ENCODE data around the gene BRINP2. TPM values are rescaled to one million over a fixed set of nuclear protein-coding genes. Genes with fewer than 3 reads are reported as not detected.

Gene BRINP2
- total RNA-seq, 3 donors from 2014 or later, result not detected

DNA sequence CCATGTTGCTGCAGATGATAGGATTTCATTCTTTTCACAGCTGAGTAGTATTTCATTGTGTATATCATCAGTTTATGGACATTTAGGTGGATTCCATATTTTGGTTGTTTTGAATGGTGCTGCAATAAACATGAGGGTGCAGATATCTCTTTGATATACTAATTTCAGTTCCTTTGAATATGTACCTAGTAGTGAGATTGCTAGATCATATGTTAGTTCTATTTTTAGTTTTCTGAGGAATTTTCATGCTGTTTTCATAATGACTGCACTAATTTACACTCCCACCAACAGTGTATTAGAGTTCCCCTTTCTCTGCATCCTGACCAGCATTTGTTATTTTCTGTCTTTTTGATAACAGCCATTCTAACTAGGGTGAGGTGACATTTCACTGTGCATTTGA, 82.1 kb downstream of the BRINP2 start:
- ATAC-seq (no peak), DNase-seq (no peak)
- Mint-ChIP-seq H3K4me3 (no peak overlapping the region), H3K27me3 (ENCODE audit: low read depth) (peaks cover 2% of the 10 kb centered on the region), H3K4me1 (ENCODE audit: low read depth) (no peaks in the 10 kb centered on the region), H3K36me3 (ENCODE audit: insufficient read depth) (no peaks in the 10 kb centered on the region), H3K9me3 (peaks cover under 1% of the 10 kb centered on the region)

DNA sequence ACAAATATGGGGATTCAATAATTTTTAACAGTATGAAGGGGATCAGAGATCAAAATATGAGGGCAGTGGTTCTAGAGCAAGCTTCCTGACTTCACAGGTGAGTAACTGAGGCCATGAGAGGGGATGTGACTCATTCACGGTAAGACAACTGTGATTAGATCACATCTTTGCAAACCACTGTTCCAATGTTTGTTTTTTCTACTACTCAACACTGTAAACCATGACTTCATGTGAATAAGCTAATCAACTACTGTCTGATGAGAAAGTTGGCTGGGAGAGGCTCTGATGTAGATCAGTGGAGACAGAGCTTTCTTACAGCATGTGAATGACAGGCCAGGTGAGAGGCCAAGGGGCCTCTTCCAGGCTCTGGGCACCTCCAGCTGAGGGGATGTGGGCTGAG, 84.7 kb downstream of the BRINP2 start:
- no peaks in the 10 kb centered on the region for H3K36me3 Mint-ChIP-seq (ENCODE audit: insufficient read depth)
- H3K4me1 Mint-ChIP-seq (ENCODE audit: low read depth), result no peaks in the 10 kb centered on the region
- no peaks in the 10 kb centered on the region for H3K9me3 Mint-ChIP-seq
- peaks cover 2% of the 10 kb centered on the region for H3K27me3 Mint-ChIP-seq (ENCODE audit: low read depth)
- ATAC-seq (no peak), DNase-seq (no peak)
- H3K4me3 Mint-ChIP-seq, result no peak overlapping the region

DNA sequence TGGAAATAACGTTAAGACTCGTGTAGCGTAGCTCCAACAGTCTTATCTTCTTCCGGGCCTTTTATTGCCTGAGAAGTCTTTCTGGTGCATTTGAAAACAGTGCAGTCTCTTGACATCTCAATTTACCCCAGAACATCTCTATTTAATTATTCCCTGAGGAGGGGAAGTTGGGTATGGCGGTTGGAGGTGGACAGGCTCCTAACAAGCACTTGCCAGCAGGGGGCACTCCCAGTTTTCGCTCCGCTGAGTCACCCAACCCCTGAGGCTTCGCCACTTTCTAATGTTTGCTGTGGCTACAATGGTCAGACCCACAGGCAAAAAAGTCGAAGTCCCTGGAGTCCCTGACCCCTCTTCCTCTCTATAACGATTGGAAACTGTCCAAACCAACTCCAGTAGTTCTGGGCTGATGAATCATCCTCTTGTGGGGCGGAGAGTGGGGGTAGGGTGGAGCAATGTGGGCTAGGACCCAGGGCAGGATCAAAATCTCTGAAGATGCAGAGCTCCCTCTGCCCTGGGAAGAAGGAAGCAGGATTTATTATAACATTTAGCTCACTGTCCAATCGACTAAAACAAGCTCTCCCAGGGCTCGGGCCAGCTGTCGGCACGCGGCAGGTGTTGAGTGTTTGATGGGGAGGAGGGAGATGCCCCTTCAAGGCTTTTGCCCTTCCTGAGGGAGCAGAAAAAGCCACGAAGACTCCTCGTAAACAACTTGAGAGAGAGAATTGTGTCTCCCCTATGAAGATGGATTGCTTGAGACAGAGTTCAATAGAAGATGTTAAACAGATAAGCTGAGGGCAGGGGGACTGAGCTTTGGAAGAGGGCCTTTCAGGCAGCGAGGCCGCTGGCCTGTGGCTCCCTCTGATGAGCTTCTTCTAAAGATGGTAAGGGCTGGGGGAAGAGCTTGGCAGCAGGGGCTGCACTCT, 85.7 kb downstream of the BRINP2 start:
- ATAC-seq (no peak), DNase-seq (no peak)
- no peak overlapping the region for H3K4me3 Mint-ChIP-seq
- H3K9me3 Mint-ChIP-seq, result no peaks in the 10 kb centered on the region
- H3K36me3 Mint-ChIP-seq (ENCODE audit: insufficient read depth), result no peaks in the 10 kb centered on the region
- peaks cover 2% of the 10 kb centered on the region for H3K27me3 Mint-ChIP-seq (ENCODE audit: low read depth)
- no peaks in the 10 kb centered on the region for H3K4me1 Mint-ChIP-seq (ENCODE audit: low read depth)

DNA sequence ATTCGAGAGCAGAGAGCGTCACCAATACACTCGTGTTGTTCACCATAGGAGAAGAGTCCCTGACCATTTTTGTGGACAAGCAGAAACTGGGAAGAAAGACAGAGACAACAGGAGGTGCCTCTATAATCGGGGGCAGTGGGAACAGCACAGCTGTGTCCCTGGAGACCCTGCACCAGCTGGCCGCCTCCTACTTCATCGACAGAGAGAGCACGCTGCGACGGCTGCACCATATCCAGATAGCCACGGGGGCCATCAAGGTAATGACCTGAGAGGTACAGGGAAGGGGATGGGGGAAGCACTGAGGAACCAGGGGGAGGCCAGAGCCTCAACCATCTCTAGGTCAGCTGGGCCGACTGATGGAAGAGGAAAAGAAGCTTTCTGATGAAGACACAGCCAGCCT, 86.4 kb downstream of the BRINP2 start:
- no peaks in the 10 kb centered on the region for H3K9me3 Mint-ChIP-seq
- H3K27me3 Mint-ChIP-seq (ENCODE audit: low read depth), result peaks cover 2% of the 10 kb centered on the region
- ATAC-seq, result no peak
- no peaks in the 10 kb centered on the region for H3K4me1 Mint-ChIP-seq (ENCODE audit: low read depth)
- no peaks in the 10 kb centered on the region for H3K36me3 Mint-ChIP-seq (ENCODE audit: insufficient read depth)
- no peak overlapping the region for H3K4me3 Mint-ChIP-seq
- DNase-seq, result no peak

- Mint-ChIP-seq H3K9me3 (no peaks in the 10 kb centered on the region), H3K36me3 (ENCODE audit: insufficient read depth) (no peaks in the 10 kb centered on the region), H3K4me3 (no peak overlapping the region), H3K4me1 (ENCODE audit: low read depth) (no peaks in the 10 kb centered on the region), H3K27me3 (ENCODE audit: low read depth) (peaks cover 2% of the 10 kb centered on the region)
- DNase-seq (no peak), ATAC-seq (no peak)
These were observed 86.8 kb downstream of the BRINP2 start for GRCh38 chr1:177257576-177257975.

DNA sequence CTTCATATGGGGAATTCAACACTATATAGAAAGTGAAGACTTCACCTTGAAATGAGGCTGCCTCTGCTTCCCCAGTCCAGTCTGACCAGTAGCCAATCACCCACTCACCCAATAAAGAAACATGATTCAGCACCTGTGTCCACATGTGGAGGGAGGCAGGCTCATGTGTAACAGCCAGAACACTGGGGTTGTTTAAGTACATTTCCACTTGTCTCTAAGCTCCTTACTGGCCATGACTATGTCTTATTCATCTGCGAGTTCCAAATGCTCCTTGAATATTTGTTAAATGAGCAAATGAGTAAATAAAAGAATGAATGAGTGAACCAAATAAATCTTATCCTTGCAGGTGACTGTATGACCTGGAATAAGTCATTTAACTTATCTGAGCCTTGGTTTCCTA, 100.1 kb downstream of the BRINP2 start:
- no peak for ATAC-seq
- Mint-ChIP-seq H3K4me1 (ENCODE audit: low read depth) (no peaks in the 10 kb centered on the region), H3K36me3 (ENCODE audit: insufficient read depth) (no peaks in the 10 kb centered on the region), H3K27me3 (ENCODE audit: low read depth) (no peaks in the 10 kb centered on the region), H3K4me3 (no peak overlapping the region), H3K9me3 (no peaks in the 10 kb centered on the region)
- DNase-seq, result no peak

- no peaks in the 10 kb centered on the region for H3K36me3 Mint-ChIP-seq (ENCODE audit: insufficient read depth)
- H3K4me1 Mint-ChIP-seq (ENCODE audit: low read depth), result no peaks in the 10 kb centered on the region
- no peak for DNase-seq
- no peaks in the 10 kb centered on the region for H3K27me3 Mint-ChIP-seq (ENCODE audit: low read depth)
- H3K4me3 Mint-ChIP-seq, result no peak overlapping the region
- no peak for ATAC-seq
- H3K9me3 Mint-ChIP-seq, result no peaks in the 10 kb centered on the region
These were observed 102.4 kb downstream of the BRINP2 start for GRCh38 chr1:177273141-177273540.

GRCh38 chr1:177274687-177275211, 104.0 kb downstream of the BRINP2 start:
- no peak for DNase-seq
- Mint-ChIP-seq H3K4me1 (ENCODE audit: low read depth) (no peaks in the 10 kb centered on the region), H3K9me3 (no peaks in the 10 kb centered on the region), H3K36me3 (ENCODE audit: insufficient read depth) (no peaks in the 10 kb centered on the region), H3K4me3 (no peak overlapping the region), H3K27me3 (ENCODE audit: low read depth) (no peaks in the 10 kb centered on the region)
- no peak for ATAC-seq

GRCh38 chr1:177275736-177276135, 105.0 kb downstream of the BRINP2 start:
- H3K36me3 Mint-ChIP-seq (ENCODE audit: insufficient read depth), result no peaks in the 10 kb centered on the region
- no peaks in the 10 kb centered on the region for H3K4me1 Mint-ChIP-seq (ENCODE audit: low read depth)
- H3K27me3 Mint-ChIP-seq (ENCODE audit: low read depth), result no peaks in the 10 kb centered on the region
- no peak overlapping the region for H3K4me3 Mint-ChIP-seq
- no peaks in the 10 kb centered on the region for H3K9me3 Mint-ChIP-seq
- no peak for DNase-seq
- ATAC-seq, result no peak

DNA sequence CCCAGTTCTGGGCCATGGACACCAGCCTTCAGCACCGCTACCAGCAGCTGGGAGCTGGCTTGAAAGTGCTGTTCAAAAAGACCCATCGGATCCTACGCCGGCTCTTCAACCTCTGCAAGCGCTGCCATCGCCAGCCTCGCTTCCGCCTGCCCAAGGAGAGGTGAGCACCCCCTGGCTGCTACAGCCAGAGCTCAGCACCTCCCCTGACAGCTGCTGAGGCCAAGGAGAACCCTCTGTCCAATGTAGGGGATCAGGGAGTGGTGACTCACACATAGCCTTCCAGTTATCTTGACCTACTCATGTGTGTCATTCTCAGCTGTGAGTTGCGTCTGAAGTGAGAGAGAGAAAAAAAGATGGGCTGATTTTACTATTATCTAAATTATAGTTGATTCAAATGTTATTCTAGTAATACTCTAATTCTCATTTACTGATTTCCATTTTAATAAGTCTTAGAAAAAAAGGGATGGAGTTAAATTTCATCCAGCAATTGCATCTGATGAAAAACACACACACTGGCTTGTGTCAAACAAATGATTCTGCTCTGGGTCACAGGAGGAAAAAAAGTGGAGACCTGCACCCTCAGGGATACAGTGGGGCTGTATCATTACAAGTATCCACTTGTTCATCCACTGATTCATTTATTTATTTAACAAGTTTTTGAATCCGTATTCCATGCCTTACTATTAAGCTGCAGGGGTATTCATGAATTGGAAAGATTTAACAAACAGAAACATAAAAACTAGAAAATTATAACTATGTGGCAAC, 108.0 kb downstream of the BRINP2 start:
- Mint-ChIP-seq H3K36me3 (ENCODE audit: insufficient read depth) (no peaks in the 10 kb centered on the region), H3K4me3 (no peak overlapping the region), H3K9me3 (peaks cover 4% of the 10 kb centered on the region), H3K4me1 (ENCODE audit: low read depth) (no peaks in the 10 kb centered on the region), H3K27me3 (ENCODE audit: low read depth) (no peaks in the 10 kb centered on the region)
- DNase-seq (no peak), ATAC-seq (no peak)

- Mint-ChIP-seq H3K36me3 (ENCODE audit: insufficient read depth) (no peaks in the 10 kb centered on the region), H3K4me1 (ENCODE audit: low read depth) (no peaks in the 10 kb centered on the region), H3K4me3 (no peak overlapping the region), H3K9me3 (peaks cover 4% of the 10 kb centered on the region), H3K27me3 (ENCODE audit: low read depth) (no peaks in the 10 kb centered on the region)
- DNase-seq, result no peak
- no peak for ATAC-seq
These were observed 111.1 kb downstream of the BRINP2 start for GRCh38 chr1:177281901-177282300.

- peaks cover 4% of the 10 kb centered on the region for H3K9me3 Mint-ChIP-seq
- no peaks in the 10 kb centered on the region for H3K4me1 Mint-ChIP-seq (ENCODE audit: low read depth)
- no peaks in the 10 kb centered on the region for H3K27me3 Mint-ChIP-seq (ENCODE audit: low read depth)
- no peak overlapping the region for H3K4me3 Mint-ChIP-seq
- ATAC-seq, result no peak
- no peak for DNase-seq
- no peaks in the 10 kb centered on the region for H3K36me3 Mint-ChIP-seq (ENCODE audit: insufficient read depth)
These were observed 112.2 kb downstream of the BRINP2 start for GRCh38 chr1:177282976-177283375.

GRCh38 chr1:177283380-177283779, 112.6 kb downstream of the BRINP2 start:
- no peak overlapping the region for H3K4me3 Mint-ChIP-seq
- H3K4me1 Mint-ChIP-seq (ENCODE audit: low read depth), result no peaks in the 10 kb centered on the region

GRCh38 chr1:177286396-177286795, 115.6 kb downstream of the BRINP2 start:
- Mint-ChIP-seq H3K36me3 (ENCODE audit: insufficient read depth) (no peaks in the 10 kb centered on the region), H3K9me3 (peaks cover 4% of the 10 kb centered on the region), H3K4me3 (no peak overlapping the region), H3K4me1 (ENCODE audit: low read depth) (no peaks in the 10 kb centered on the region), H3K27me3 (ENCODE audit: low read depth) (no peaks in the 10 kb centered on the region)
- DNase-seq (no peak), ATAC-seq (no peak)

More at GRCh38 chr1:177283380-177283779, 112.6 kb downstream of the BRINP2 start:
- DNase-seq, result no peak
- no peaks in the 10 kb centered on the region for H3K36me3 Mint-ChIP-seq (ENCODE audit: insufficient read depth)
- H3K27me3 Mint-ChIP-seq (ENCODE audit: low read depth), result no peaks in the 10 kb centered on the region
- ATAC-seq, result no peak
- peaks cover 4% of the 10 kb centered on the region for H3K9me3 Mint-ChIP-seq

Measured in activated T-cell treated with anti-CD3 and anti-CD28 coated beads, Interleukin-2, amount 50 U/mL, for 4 hours (primary cell).